ENCODE results near the gene TPM2. TPM values are rescaled to one million over a fixed set of nuclear protein-coding genes. Genes with fewer than 3 reads are reported as not detected.

TPM2 gene
- total RNA-seq, 1 donor from 2014 or later, result 188 TPM

- TF ChIP-seq, protein P1, sequence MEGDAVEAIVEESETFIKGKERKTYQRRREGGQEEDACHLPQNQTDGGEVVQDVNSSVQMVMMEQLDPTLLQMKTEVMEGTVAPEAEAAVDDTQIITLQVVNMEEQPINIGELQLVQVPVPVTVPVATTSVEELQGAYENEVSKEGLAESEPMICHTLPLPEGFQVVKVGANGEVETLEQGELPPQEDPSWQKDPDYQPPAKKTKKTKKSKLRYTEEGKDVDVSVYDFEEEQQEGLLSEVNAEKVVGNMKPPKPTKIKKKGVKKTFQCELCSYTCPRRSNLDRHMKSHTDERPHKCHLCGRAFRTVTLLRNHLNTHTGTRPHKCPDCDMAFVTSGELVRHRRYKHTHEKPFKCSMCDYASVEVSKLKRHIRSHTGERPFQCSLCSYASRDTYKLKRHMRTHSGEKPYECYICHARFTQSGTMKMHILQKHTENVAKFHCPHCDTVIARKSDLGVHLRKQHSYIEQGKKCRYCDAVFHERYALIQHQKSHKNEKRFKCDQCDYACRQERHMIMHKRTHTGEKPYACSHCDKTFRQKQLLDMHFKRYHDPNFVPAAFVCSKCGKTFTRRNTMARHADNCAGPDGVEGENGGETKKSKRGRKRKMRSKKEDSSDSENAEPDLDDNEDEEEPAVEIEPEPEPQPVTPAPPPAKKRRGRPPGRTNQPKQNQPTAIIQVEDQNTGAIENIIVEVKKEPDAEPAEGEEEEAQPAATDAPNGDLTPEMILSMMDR (IDR thresholded peaks at IDR 0.05; ENCODE audit: partially characterized antibody, unreplicated experiment), result no peak
- DNase-seq, result no peak
- H3K27ac Mint-ChIP-seq (ENCODE audit: unreplicated experiment), result no peak overlapping the region
- H3K36me3 Mint-ChIP-seq (ENCODE audit: unreplicated experiment), result peaks cover 5% of the 10 kb centered on the region
- peaks cover 25% of the 10 kb centered on the region for H3K4me1 Mint-ChIP-seq (ENCODE audit: low read depth, unreplicated experiment)
- H3K9me3 Mint-ChIP-seq (ENCODE audit: unreplicated experiment), result peaks cover 19% of the 10 kb centered on the region
- peaks cover 25% of the 10 kb centered on the region for H3K27me3 Mint-ChIP-seq (ENCODE audit: unreplicated experiment)
- H3K4me3 Mint-ChIP-seq (ENCODE audit: unreplicated experiment), result no peak overlapping the region
Observed at GRCh38 chr9:35651956-35652828, 37.5 kb downstream of the TPM2 start.

DNA sequence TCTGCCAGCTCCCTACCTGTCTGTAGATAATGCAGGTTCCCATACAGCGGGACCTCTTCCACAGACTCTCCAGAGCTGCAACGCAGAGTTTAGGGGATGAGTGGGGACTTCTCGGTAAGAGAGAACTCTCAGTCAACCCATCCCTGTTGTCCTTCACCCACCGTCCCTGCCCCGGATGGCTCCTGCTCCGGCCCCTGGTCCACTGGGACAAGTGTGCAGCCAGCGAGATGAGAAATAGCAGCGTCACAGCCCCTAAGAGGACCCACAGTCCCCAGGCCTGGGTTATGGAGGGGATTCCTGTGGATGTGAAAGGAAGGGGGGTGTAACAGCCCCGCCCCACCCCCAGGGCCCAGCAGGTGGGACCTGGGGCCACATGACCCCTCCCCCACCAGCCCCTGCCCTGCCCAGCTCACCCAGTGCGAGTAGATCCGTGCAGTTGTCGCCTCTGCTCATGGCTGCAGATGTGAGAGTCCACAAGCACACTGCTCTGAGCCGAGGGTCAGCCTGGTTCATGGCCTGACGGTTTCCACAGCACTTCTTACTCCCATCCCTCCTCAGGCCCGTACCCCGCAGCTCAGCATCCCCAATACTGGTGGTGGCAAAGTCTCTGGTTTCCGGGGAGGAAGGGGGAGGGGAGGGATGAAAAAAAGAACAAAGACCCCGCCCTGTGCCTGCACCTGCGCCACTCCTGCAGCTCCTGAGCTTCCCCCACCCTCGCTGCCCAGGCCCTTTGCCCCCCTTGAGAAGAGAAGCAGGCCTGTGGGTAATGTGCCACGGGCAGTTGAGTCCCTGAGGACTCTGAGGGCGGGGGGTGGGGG, 39.2 kb downstream of the TPM2 start, which contains the start of gene SIT1:
Gene SIT1 (minus strand): TSS at position 591 of the 818 bp plus-strand sequence. CDS start 78 bp downstream, at position 513.
- Mint-ChIP-seq H3K9me3 (ENCODE audit: unreplicated experiment) (peaks cover 17% of the 10 kb centered on the region), H3K4me1 (ENCODE audit: low read depth, unreplicated experiment) (peaks cover 27% of the 10 kb centered on the region), H3K27me3 (ENCODE audit: unreplicated experiment) (peaks cover 26% of the 10 kb centered on the region), H3K4me3 (ENCODE audit: unreplicated experiment) (peak within 1 kb of the TSS; percentile 67), H3K27ac (ENCODE audit: unreplicated experiment) (peak within 1 kb of the TSS; percentile 33), H3K36me3 (ENCODE audit: unreplicated experiment) (peaks cover 5% of the 10 kb centered on the region)
- no peak for DNase-seq
- TF ChIP-seq, protein P1 (IDR thresholded peaks at IDR 0.05; ENCODE audit: partially characterized antibody, unreplicated experiment), result no peak

- peaks cover 17% of the 10 kb centered on the region for H3K9me3 Mint-ChIP-seq (ENCODE audit: unreplicated experiment)
- H3K36me3 Mint-ChIP-seq (ENCODE audit: unreplicated experiment), result peaks cover 5% of the 10 kb centered on the region
- peaks cover 26% of the 10 kb centered on the region for H3K27me3 Mint-ChIP-seq (ENCODE audit: unreplicated experiment)
- DNase-seq, result no peak
- TF ChIP-seq, protein P1 (IDR thresholded peaks at IDR 0.05; ENCODE audit: partially characterized antibody, unreplicated experiment), result no peak
- H3K4me3 Mint-ChIP-seq (ENCODE audit: unreplicated experiment), result no peak overlapping the region
- no peak overlapping the region for H3K27ac Mint-ChIP-seq (ENCODE audit: unreplicated experiment)
- H3K4me1 Mint-ChIP-seq (ENCODE audit: low read depth, unreplicated experiment), result peaks cover 27% of the 10 kb centered on the region
Observed at GRCh38 chr9:35649431-35650340, 40.0 kb downstream of the TPM2 start.

GRCh38 chr9:35646533-35647265, 43.0 kb downstream of the TPM2 start:
- TF ChIP-seq, protein P1 (IDR thresholded peaks at IDR 0.05; ENCODE audit: partially characterized antibody, unreplicated experiment), result peak; percentile 93
- Mint-ChIP-seq H3K36me3 (ENCODE audit: unreplicated experiment) (peaks cover 5% of the 10 kb centered on the region), H3K4me3 (ENCODE audit: unreplicated experiment) (peak overlapping the region; percentile 100), H3K9me3 (ENCODE audit: unreplicated experiment) (peaks cover 17% of the 10 kb centered on the region), H3K27ac (ENCODE audit: unreplicated experiment) (peak overlapping the region; percentile 95), H3K4me1 (ENCODE audit: low read depth, unreplicated experiment) (peaks cover 27% of the 10 kb centered on the region), H3K27me3 (ENCODE audit: unreplicated experiment) (peaks cover 24% of the 10 kb centered on the region)
- DNase-seq, result peak; percentile 96

All from glutamatergic neuron (in vitro differentiated cells).